Mesodermal cell (in vitro differentiated cells): ENCODE data around the gene PSMA8. TPM values are rescaled to one million over a fixed set of nuclear protein-coding genes. Genes with fewer than 3 reads are reported as not detected.
A peak's percentile ranks its signal among the peaks of the same experiment; 100 is the strongest.

Experiments used
- H3K27ac ChIP-seq: 2 replicates; pipeline ENCODE4 v1.7.0; 2013; ENCODE audit warnings: mild to moderate bottlenecking, low read depth, low read length, moderate library complexity; ENCODE audit not compliant: severe bottlenecking
- H3K36me3 ChIP-seq: 2 replicates; pipeline ENCODE4 v1.7.1; 2013; ENCODE audit warnings: mild to moderate bottlenecking, low read length, moderate library complexity; ENCODE audit not compliant: control insufficient read depth, insufficient read depth
- H3K4me1 ChIP-seq: one replicate; pipeline ENCODE4 v1.7.1; 2013; ENCODE audit warnings: mild to moderate bottlenecking, low read length; ENCODE audit not compliant: insufficient read depth, control insufficient read depth, poor library complexity, severe bottlenecking
- H3K4me3 ChIP-seq: 2 replicates; pipeline ENCODE4 v1.7.0; 2013; ENCODE audit warnings: low read length, control low read depth, mild to moderate bottlenecking; ENCODE audit not compliant: insufficient read depth, poor library complexity, severe bottlenecking; ENCODE audit errors: extremely low read depth
- H3K9me3 ChIP-seq: 2 replicates; pipeline ENCODE4 v1.7.1; 2013; ENCODE audit warnings: mild to moderate bottlenecking, low read length, moderate library complexity; ENCODE audit not compliant: control insufficient read depth
- WGBS, 2 experiments: methylation state at CpG; one replicate each; pipeline ENCODE4 v1.1.5; 2013; ENCODE audit warnings: missing lambda C conversion rate in 2 of 2; ENCODE audit not compliant: insufficient coverage in 2 of 2; 5-methylcytosine and 5-hydroxymethylcytosine counted together
- polyA plus RNA-seq, 2 experiments: library from polyadenylated mRNA; stranded (reverse); fragments of 50-300 nt; gene quantifications; one replicate each; pipeline ENCODE4 v1.2.3, GENCODE V29; 2013

The PSMA8 gene
- not detected for polyA plus RNA-seq (2013, experiment 1 of 2)
- polyA plus RNA-seq (2013, experiment 2 of 2) = not detected

DNA sequence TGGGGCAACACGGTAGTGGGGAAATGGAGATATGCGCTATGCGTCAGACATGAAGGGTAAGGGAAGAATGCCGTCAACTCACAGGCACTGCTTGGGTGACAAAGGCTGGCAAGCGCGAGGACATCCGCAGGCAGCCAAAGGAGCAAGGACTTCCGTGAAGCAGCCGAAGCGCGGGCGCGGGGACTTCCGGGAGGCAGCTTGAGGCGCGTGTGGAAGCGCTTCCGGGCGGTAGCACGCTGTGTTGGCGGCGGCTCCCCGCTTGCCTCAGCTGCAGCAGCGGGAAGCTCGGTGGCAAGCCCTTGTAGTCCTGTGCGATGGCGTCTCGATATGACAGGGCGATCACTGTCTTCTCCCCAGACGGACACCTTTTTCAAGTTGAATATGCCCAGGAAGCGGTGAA, at the start of gene PSMA8:
Gene PSMA8, plus strand, starts transcription at position 218 of the 400 bp plus-strand sequence. Its CDS starts 97 bp downstream, at position 315.
- H3K27ac ChIP-seq = no peak within 1 kb of the TSS
- no peaks in the 10 kb centered on the region for H3K4me1 ChIP-seq
- H3K36me3 ChIP-seq = no peaks in the 10 kb centered on the region
- H3K4me3 ChIP-seq = no peak within 1 kb of the TSS
- no peaks in the 10 kb centered on the region for H3K9me3 ChIP-seq
- WGBS, 2 experiments = 96 to 97% methylated on average over 28 to 31 of the region's 31 CpGs

DNA sequence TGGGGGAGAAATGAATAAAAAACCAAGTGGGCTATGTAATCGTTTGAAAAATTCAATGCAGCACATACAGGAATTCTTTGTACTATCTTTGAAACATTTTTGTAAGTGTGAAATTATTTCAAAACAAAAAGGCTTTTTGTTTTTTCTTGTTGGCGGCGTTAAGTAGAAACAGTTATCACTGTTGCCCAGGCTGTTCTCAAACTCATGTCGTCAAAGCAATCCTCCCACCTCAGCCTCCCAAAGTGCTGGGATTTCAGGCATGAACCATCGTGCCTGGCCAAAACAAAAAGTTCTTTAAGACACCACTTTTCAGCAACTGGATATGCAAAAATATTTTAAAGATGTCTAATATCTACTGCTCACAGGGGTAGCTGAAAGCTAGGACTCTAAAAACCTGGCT, 48.6 kb upstream of the PSMA8 start:
- H3K36me3 ChIP-seq = peaks cover 53% of the 10 kb centered on the region
- no peak overlapping the region for H3K27ac ChIP-seq
- 100% methylated on average over 2 to 3 of the region's 5 CpGs for WGBS, 2 experiments
- H3K4me3 ChIP-seq = no peak overlapping the region
- no peaks in the 10 kb centered on the region for H3K9me3 ChIP-seq
- no peaks in the 10 kb centered on the region for H3K4me1 ChIP-seq

DNA sequence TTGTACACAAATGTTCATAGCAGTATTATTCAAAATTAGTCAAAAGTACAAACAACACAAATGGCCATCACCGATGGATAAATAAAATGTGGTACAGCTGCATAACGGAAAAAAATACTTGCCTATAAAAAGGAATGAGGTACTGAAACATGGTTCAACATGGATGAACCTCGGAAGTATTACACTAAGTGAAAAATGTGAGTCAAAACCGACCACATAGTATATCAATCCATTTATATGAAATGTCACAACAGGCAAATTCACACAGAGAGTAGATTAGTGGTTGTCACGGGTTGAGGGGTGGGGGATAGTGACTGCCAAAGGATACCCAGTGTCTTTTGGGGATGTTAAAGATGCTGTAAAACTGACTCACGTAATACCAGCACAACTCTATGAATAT, 46.7 kb upstream of the PSMA8 start:
- Histone ChIP-seq H3K4me3 (no peak overlapping the region), H3K9me3 (no peaks in the 10 kb centered on the region), H3K4me1 (no peaks in the 10 kb centered on the region), H3K27ac (no peak overlapping the region), H3K36me3 (peaks cover 34% of the 10 kb centered on the region)
- 83% methylated on average over 1 of the region's 6 CpGs; no CpG with 5 or more reads in 1 of the 2 experiments for WGBS, 2 experiments

DNA sequence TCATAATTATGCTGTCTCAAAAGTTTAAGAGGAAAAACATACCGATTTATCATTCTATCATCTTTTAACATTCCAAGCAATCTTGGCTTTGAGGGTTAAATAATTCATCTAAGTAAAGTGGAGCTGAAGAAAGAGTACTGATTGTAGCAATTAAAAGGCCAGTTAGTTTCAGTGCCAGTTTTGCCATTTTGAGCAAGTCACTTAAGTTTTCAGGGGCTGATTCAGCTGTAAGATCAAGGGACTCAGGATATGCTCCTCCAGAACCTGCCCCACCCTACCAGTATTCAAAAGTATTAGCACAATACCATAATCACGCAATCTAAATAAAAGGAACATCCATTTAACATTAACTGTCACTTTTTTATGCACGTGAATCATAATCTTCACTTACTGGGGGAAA, 45.2 kb upstream of the PSMA8 start:
- WGBS, 2 experiments = 63 to 74% methylated on average over 1 to 2 of the region's 3 CpGs
- peaks cover 27% of the 10 kb centered on the region for H3K36me3 ChIP-seq
- H3K27ac ChIP-seq = no peak overlapping the region
- H3K9me3 ChIP-seq = no peaks in the 10 kb centered on the region
- no peaks in the 10 kb centered on the region for H3K4me1 ChIP-seq
- peak overlapping the region; percentile 93 for H3K4me3 ChIP-seq

DNA sequence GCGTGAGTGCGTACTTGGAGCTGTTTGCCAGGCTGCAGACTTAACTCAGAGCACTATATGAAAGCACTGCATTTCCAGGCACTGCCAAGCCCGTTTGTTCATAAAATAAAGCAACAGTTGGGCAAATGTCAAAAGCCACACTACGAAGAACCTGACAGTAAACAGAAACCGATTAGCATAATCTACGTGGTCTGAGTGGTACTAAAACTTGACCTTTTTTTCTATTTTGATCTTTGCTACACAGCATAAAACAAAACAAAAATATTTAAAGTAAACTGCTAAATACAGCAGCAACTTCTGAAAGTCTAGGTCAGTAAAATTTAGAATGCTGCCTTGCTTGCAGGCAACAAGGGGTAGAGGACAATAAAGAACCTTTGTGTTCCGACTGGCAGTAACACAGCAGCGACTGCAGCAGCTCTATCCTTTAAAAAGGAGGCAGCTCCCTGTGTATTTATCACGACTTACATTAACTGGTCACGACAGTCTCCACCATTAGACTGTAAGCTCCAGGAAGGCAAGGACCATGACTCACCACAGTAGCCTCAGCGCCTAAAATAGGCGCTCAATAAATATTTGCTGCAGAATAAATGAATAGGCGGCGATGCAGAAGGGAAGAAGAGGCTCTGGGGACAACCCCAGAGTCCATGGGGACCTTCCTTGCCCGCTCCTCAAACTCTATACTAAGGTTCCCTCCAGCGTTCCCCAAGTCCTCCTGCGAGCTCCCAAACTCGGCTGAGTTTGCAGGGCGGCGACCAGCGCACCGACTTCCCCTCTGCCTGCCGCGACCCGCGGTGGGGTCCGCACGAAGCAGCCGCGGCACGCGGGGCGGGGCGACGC, 44.2 kb upstream of the PSMA8 start:
- H3K4me1 ChIP-seq = no peaks in the 10 kb centered on the region
- H3K27ac ChIP-seq = peak overlapping the region; percentile 99
- peaks cover 21% of the 10 kb centered on the region for H3K36me3 ChIP-seq
- no peaks in the 10 kb centered on the region for H3K9me3 ChIP-seq
- 6% methylated on average over 25 to 33 of the region's 35 CpGs for WGBS, 2 experiments
- H3K4me3 ChIP-seq = peak overlapping the region; percentile 93

DNA sequence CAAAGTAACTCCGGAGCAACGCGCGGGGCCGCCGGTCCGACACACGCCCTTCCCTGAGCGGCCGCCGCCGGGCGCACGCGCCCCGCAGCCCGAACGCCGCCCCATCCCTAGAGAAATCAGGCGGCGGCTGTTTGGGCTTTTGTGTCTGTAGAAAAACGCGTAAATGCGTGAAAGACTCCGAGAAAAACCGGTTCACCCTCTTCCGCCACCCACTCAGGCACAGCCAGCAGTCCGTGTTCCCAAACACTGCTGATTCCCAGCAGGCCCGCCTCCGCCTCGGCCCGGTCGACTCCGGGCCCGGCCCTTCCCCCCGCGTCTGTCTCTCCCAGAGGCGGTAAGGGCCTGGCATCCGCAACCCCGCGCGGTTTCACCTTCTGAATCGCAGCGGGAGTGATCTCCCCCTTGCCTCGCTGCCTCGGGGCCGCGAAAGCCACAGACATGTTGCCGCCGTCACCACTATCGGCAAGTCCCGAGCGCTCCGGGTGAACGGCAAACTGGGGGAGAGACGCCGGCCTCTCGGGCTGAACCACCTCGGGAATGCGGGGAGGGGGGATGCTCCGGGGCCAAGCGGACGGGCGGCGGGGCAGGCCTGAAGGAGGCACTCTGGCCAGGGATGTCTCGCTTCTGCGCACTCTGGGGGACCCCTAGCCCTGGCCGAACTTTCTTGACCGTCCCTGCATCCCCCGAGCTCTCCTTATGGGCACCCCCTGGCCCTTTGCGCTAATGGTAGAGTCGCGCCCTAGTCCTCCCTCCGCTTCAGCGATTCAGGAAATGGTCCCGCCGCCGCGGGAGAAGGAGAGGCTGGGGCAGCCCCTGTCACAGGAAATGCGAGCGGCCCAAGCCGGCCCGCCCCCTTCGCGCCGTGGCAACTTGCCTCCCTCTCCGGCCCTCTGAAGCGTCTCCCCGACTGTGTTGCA, 43.3 kb upstream of the PSMA8 start, which contains the start of gene SS18:
Gene SS18, minus strand, starts transcription at position 484 of the 917 bp plus-strand sequence. Its CDS starts 44 bp downstream, at position 440.
- H3K4me3 ChIP-seq = peak within 1 kb of the TSS; percentile 93

DNA sequence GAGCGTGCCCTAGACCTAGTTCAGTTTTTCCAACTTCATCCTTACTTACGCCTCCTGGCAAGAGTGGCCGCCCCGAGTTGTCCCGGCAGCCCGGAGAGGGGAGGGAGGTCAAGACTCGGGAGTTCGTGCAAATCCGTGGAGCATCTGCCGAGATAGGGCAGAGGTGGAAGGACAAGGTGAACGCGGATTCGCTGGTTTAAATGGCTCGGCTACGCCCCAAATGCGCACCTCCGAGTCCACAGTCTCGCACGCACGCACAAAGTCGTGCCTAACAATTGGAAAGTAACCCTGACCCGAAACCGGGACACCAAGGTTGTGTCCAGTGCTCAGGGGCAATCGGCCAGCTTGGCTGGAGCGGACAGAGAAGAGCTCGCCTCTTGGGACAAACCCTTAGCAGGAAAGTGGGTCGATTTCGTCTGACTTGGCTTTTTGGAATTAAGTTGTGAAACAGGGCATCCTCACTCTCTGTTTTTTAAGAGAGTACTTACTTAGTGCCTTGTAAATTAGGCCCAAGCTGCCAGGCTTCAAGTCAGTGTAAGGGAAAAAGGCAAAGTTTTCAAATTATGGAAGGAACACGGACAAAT, 42.5 kb upstream of the PSMA8 start:
- WGBS, 2 experiments = 6 to 7% methylated on average over 25 to 27 of the region's 29 CpGs
- H3K4me3 ChIP-seq = peak overlapping the region; percentile 93
- no peaks in the 10 kb centered on the region for H3K9me3 ChIP-seq
- peaks cover 9% of the 10 kb centered on the region for H3K36me3 ChIP-seq
- no peaks in the 10 kb centered on the region for H3K4me1 ChIP-seq
- peak overlapping the region; percentile 99 for H3K27ac ChIP-seq

More for the DNA sequence above, 43.3 kb upstream of the PSMA8 start, which contains the start of gene SS18:
- peak within 1 kb of the TSS; percentile 99 for H3K27ac ChIP-seq
- 0% methylated on average over 76 to 80 of the region's 89 CpGs for WGBS, 2 experiments
- no peaks in the 10 kb centered on the region for H3K4me1 ChIP-seq
- H3K9me3 ChIP-seq = no peaks in the 10 kb centered on the region
- H3K36me3 ChIP-seq = peaks cover 16% of the 10 kb centered on the region

DNA sequence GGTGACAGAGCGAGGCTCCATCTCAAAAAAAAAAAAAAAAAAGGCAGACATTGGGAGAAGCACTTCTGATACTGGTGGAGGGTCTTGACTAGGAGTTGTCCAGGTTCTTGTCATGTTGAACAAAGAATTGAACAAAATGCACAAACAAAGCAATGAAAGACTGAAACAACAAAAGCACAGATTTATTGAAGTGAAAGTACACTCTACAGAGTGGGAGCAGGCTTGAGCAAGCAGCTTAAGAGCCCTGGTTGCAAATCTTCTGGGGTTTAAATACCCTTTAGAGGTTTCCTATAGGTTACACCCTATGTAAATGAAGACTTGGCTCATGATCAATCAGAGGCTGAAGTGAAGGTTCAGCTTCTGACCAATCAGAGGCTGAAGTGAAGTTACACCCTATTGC, 36.8 kb upstream of the PSMA8 start:
- WGBS, 2 experiments = 100% methylated on average over 1 of the region's 1 CpG; no CpG with 5 or more reads in 1 of the 2 experiments
- H3K36me3 ChIP-seq = no peaks in the 10 kb centered on the region

DNA sequence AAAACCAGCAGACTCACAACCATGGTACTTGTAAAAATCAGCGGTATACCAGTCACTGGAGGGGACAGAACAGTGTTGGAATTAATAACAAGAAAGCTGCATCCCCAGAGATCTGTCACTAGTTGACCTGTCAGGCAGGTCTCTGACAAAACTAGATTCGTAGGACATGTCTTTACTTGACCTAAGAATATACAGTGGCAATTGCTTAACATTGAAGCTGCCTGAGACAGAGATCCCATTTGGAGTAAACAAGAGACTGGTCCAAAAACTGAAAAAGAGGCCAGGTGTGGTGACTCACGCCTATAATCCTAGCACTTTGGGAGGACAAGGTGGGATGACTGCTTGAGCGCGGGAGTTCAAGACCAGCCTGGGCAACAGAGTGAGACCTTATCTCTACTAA, 36.1 kb upstream of the PSMA8 start:
- Histone ChIP-seq H3K36me3 (no peaks in the 10 kb centered on the region), H3K27ac (no peak overlapping the region), H3K4me3 (no peak overlapping the region), H3K9me3 (peaks cover 4% of the 10 kb centered on the region), H3K4me1 (no peaks in the 10 kb centered on the region)
- 83 to 100% methylated on average over 2 to 3 of the region's 5 CpGs for WGBS, 2 experiments

More for the DNA sequence above, 36.8 kb upstream of the PSMA8 start:
- Histone ChIP-seq H3K4me3 (no peak overlapping the region), H3K4me1 (no peaks in the 10 kb centered on the region), H3K27ac (no peak overlapping the region), H3K9me3 (peaks cover 4% of the 10 kb centered on the region)

DNA sequence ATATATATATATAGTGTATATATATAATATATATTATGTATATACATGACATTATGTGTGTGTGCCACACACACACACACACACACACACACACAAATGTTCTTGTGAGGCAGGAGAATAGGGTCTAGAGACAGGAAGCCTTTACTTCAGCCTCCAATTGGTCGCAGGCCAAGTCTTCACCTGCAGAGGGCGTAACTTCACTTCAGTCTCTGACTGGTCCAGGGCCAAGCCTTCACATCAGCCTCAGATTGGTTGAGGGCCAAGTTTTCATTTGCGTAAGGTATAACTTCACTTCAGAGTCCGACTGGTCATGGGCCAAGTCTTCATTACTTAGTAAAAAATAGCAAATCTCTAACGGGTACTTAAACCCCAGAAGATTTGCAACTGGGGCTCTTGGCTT, 30.1 kb upstream of the PSMA8 start:
- Histone ChIP-seq H3K36me3 (no peaks in the 10 kb centered on the region), H3K9me3 (no peaks in the 10 kb centered on the region), H3K4me3 (no peak overlapping the region), H3K27ac (no peak overlapping the region), H3K4me1 (no peaks in the 10 kb centered on the region)
- 66 to 79% methylated on average over 4 to 5 of the region's 5 CpGs for WGBS, 2 experiments
